Activated CD4-positive, alpha-beta T cell treated with anti-CD3 and anti-CD28 coated beads, Interleukin-2, amount 50 U/mL, for 48 hours (primary cell): ENCODE results near the gene NDUFAF2.
"Not testable (repeated sequence)": the region's sequence is repeated elsewhere in the genome, so short reads cannot be mapped to it uniquely, and the experiment has no call there.

Experiments used
- DNase-seq, 2 experiments: peaks; one replicate each; pipeline ENCODE4 v3.0.0-alpha.2; 2020

Gene NDUFAF2

GRCh38 chr5:61183538-61183937, 238.5 kb downstream of the NDUFAF2 start:
- DNase-seq = no peak

- no peak for DNase-seq
Measured at GRCh38 chr5:61184708-61185107, 239.7 kb downstream of the NDUFAF2 start.

- no peak for DNase-seq
Measured at GRCh38 chr5:61186634-61187033, 241.6 kb downstream of the NDUFAF2 start.

- DNase-seq = not testable (repeated sequence)
Measured at GRCh38 chr5:61187352-61187751, 242.3 kb downstream of the NDUFAF2 start.

GRCh38 chr5:61187826-61188225, 242.8 kb downstream of the NDUFAF2 start:
- not testable (repeated sequence) for DNase-seq

- DNase-seq = no peak
Measured at GRCh38 chr5:61198606-61199005, 253.6 kb downstream of the NDUFAF2 start.

- no peak for DNase-seq
Measured at GRCh38 chr5:61200582-61201155, 255.7 kb downstream of the NDUFAF2 start.

- no peak for DNase-seq
Measured at GRCh38 chr5:61202213-61202612, 257.2 kb downstream of the NDUFAF2 start.
